NCI-H446 treated with DMSO at 0.1 percent for 48 hours (cell line): ENCODE measurements around the gene FRMD5.

ENCODE experiments used
- DNase-seq: peaks from one replicate; lab custom pipeline; 2025; lab: John Stamatoyannopoulos, UW

Gene FRMD5

GRCh38 chr15:44160796-44161195, 34.3 kb downstream of the FRMD5 start:
- no peak for DNase-seq

- DNase-seq = no peak
Measured at GRCh38 chr15:44159492-44159891, 35.6 kb downstream of the FRMD5 start.

GRCh38 chr15:44158111-44158510, 37.0 kb downstream of the FRMD5 start:
- no peak for DNase-seq

- no peak for DNase-seq
Measured at GRCh38 chr15:44157679-44158078, 37.4 kb downstream of the FRMD5 start.

- DNase-seq = no peak
Measured at GRCh38 chr15:44153352-44153751, 41.7 kb downstream of the FRMD5 start.

GRCh38 chr15:44149224-44149623, 45.8 kb downstream of the FRMD5 start:
- DNase-seq = no peak

- DNase-seq = no peak
Measured at GRCh38 chr15:44148580-44148979, 46.5 kb downstream of the FRMD5 start.

- no peak for DNase-seq
Measured at GRCh38 chr15:44147636-44148035, 47.4 kb downstream of the FRMD5 start.

GRCh38 chr15:44145495-44145894, 49.6 kb downstream of the FRMD5 start:
- DNase-seq = no peak

- DNase-seq = no peak
Measured at GRCh38 chr15:44144992-44145391, 50.1 kb downstream of the FRMD5 start.

GRCh38 chr15:44144184-44144583, 50.9 kb downstream of the FRMD5 start:
- no peak for DNase-seq

- DNase-seq = no peak
Measured at GRCh38 chr15:44137750-44138149, 57.3 kb downstream of the FRMD5 start.

GRCh38 chr15:44136991-44137477, 58.0 kb downstream of the FRMD5 start:
- no peak for DNase-seq

- no peak for DNase-seq
Measured at GRCh38 chr15:44132057-44132456, 63.0 kb downstream of the FRMD5 start.

- no peak for DNase-seq
Measured at GRCh38 chr15:44130778-44131177, 64.3 kb downstream of the FRMD5 start.

GRCh38 chr15:44129911-44130310, 65.2 kb downstream of the FRMD5 start:
- DNase-seq = no peak

- no peak for DNase-seq
Measured at GRCh38 chr15:44128443-44128842, 66.6 kb downstream of the FRMD5 start.

GRCh38 chr15:44125879-44126278, 69.2 kb downstream of the FRMD5 start:
- DNase-seq = no peak

GRCh38 chr15:44102675-44103254, 92.3 kb downstream of the FRMD5 start:
- DNase-seq = peak; percentile 13

- no peak for DNase-seq
Measured at GRCh38 chr15:44101944-44102343, 93.1 kb downstream of the FRMD5 start.

- DNase-seq = no peak
Measured at GRCh38 chr15:44101286-44101685, 93.8 kb downstream of the FRMD5 start.

GRCh38 chr15:44099671-44100070, 95.4 kb downstream of the FRMD5 start:
- no peak for DNase-seq

GRCh38 chr15:44097552-44097951, 97.5 kb downstream of the FRMD5 start:
- no peak for DNase-seq

- DNase-seq = no peak
Measured at GRCh38 chr15:44096596-44096995, 98.5 kb downstream of the FRMD5 start.
